Mucosa of rectum (tissue), 2 donors: Measurements from ENCODE around the gene CTR9.

ENCODE experiments used
- H3K27ac ChIP-seq, 2 donors: one replicate each; pipeline ENCODE4 v1.7.0; 2013; ENCODE audit warnings: inconsistent platforms in 2 of 2, low read depth in 2 of 2, low read length in 2 of 2
- H3K27me3 ChIP-seq, 2 donors: one replicate each; pipeline ENCODE4 v1.7.0; 2013; ENCODE audit warnings: low read length in 2 of 2; ENCODE audit not compliant: control insufficient read depth in 2 of 2, insufficient read depth in 2 of 2
- H3K36me3 ChIP-seq, 2 donors: one replicate each; pipeline ENCODE4 v1.7.0; 2013; ENCODE audit warnings: low read length in 2 of 2; ENCODE audit not compliant: control insufficient read depth in 2 of 2, insufficient read depth in 2 of 2
- H3K4me1 ChIP-seq, 2 donors: one replicate each; pipeline ENCODE4 v1.7.0; 2013; ENCODE audit warnings: low read length in 2 of 2, mild to moderate bottlenecking in 1 of 2; ENCODE audit not compliant: control insufficient read depth in 2 of 2, insufficient read depth in 2 of 2
- H3K4me3 ChIP-seq, 2 donors: one replicate each; pipeline ENCODE4 v1.7.0; 2013; ENCODE audit warnings: low read length in 2 of 2
- H3K9ac ChIP-seq, 2 donors: one replicate each; pipeline ENCODE4 v1.7.0; 2013; ENCODE audit warnings: low read length in 2 of 2, low read depth in 1 of 2, mild to moderate bottlenecking in 1 of 2
- H3K9me3 ChIP-seq, 2 donors: one replicate each; pipeline ENCODE4 v1.7.0; 2013; ENCODE audit warnings: low read length in 2 of 2; ENCODE audit not compliant: control insufficient read depth in 2 of 2
- donor health status: healthy.
- donor health status: Normal muscosa, but diverticular disease.

CTR9 gene

GRCh38 chr11:10762185-10762584, 11.1 kb downstream of the CTR9 start:
- H3K9me3 ChIP-seq = no peaks in the 10 kb centered on the region
- H3K27ac ChIP-seq = no peak overlapping the region
- H3K27me3 ChIP-seq = no peaks in the 10 kb centered on the region
- H3K36me3 ChIP-seq = peaks cover 57 to 63% of the 10 kb centered on the region in 2 donors
- H3K4me3 ChIP-seq = no peak overlapping the region
- H3K9ac ChIP-seq = no peak overlapping the region
- no peaks in the 10 kb centered on the region for H3K4me1 ChIP-seq

- Histone ChIP-seq H3K9ac (no peak overlapping the region), H3K4me3 (no peak overlapping the region), H3K9me3 (no peaks in the 10 kb centered on the region), H3K27ac (no peak overlapping the region), H3K27me3 (no peaks in the 10 kb centered on the region), H3K36me3 (peaks cover 58% of the 10 kb centered on the region in 2 donors), H3K4me1 (no peaks in the 10 kb centered on the region)
Observed at GRCh38 chr11:10762913-10763421, 11.9 kb downstream of the CTR9 start.

GRCh38 chr11:10763766-10764165, 12.7 kb downstream of the CTR9 start:
- H3K4me1 ChIP-seq = no peaks in the 10 kb centered on the region
- H3K27ac ChIP-seq = no peak overlapping the region
- H3K9me3 ChIP-seq = no peaks in the 10 kb centered on the region
- H3K36me3 ChIP-seq = peaks cover 52 to 56% of the 10 kb centered on the region in 2 donors
- no peak overlapping the region for H3K4me3 ChIP-seq
- H3K27me3 ChIP-seq = no peaks in the 10 kb centered on the region
- no peak overlapping the region for H3K9ac ChIP-seq

DNA sequence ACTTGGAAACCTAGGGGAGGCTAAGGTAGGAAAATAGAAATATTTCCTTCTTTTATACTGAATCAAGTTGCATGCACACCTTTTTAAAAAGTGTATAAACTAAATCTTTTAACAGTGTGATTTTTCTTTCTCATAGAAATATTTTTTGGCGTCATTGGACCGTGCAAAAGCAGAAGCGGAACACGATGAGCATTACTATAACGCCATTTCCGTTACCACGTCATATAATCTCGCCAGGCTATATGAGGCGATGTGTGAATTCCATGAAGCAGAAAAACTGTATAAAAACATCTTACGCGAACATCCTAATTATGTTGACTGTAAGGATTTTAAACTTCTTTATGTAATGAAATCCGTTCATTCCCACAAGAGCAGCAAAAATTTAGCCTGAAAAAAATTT, 13.4 kb downstream of the CTR9 start:
- Histone ChIP-seq H3K4me1 (no peaks in the 10 kb centered on the region), H3K36me3 (peaks cover 51 to 58% of the 10 kb centered on the region in 2 donors), H3K4me3 (no peak overlapping the region), H3K27ac (no peak overlapping the region), H3K9ac (no peak overlapping the region), H3K9me3 (no peaks in the 10 kb centered on the region), H3K27me3 (no peaks in the 10 kb centered on the region)

DNA sequence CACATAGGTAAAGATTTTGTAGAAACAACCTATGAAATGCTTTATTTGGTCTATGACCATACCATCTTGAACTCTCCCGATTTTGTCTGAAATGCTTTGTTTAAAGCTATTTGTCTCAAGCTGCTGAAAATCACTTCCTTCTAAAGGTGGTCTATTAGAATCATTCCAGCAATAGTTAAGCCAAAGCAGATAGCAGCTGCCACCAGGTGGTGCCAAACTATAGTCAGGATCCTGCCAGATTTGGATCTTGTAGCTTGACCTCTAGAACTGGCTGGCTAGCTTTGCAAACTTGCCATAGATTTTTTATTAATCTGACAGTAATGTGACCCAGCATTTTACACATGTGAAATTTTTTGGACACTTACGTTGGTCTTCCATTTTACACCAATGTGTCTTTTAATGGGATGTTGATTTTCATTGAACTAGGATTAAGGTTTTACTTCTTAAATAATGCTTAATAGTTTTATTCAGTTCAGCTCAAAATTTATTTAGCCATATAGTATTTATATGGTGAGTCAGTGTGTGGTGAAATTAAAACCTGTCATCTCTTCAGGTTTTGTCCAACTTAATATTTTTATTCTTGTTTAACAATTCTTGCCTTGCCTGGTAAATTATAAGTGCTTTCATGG, 19.7 kb downstream of the CTR9 start:
- H3K9ac ChIP-seq = no peak overlapping the region
- no peaks in the 10 kb centered on the region for H3K27me3 ChIP-seq
- peaks cover 68 to 71% of the 10 kb centered on the region in 2 donors for H3K36me3 ChIP-seq
- H3K4me3 ChIP-seq = no peak overlapping the region
- no peaks in the 10 kb centered on the region for H3K9me3 ChIP-seq
- H3K4me1 ChIP-seq = no peaks in the 10 kb centered on the region
- H3K27ac ChIP-seq = no peak overlapping the region

- H3K27me3 ChIP-seq = no peaks in the 10 kb centered on the region
- H3K9me3 ChIP-seq = no peaks in the 10 kb centered on the region
- H3K4me1 ChIP-seq = no peaks in the 10 kb centered on the region
- H3K4me3 ChIP-seq = no peak overlapping the region
- no peak overlapping the region for H3K27ac ChIP-seq
- peaks cover 73% of the 10 kb centered on the region in 2 donors for H3K36me3 ChIP-seq
- no peak overlapping the region for H3K9ac ChIP-seq
Observed at GRCh38 chr11:10771457-10771856, 20.4 kb downstream of the CTR9 start.

GRCh38 chr11:10774811-10775210, 23.8 kb downstream of the CTR9 start:
- Histone ChIP-seq H3K4me3 (no peak overlapping the region), H3K27me3 (no peaks in the 10 kb centered on the region), H3K9ac (no peak overlapping the region), H3K9me3 (no peaks in the 10 kb centered on the region), H3K27ac (no peak overlapping the region), H3K4me1 (no peaks in the 10 kb centered on the region), H3K36me3 (peaks cover 71 to 84% of the 10 kb centered on the region in 2 donors)

GRCh38 chr11:10777393-10777793, 26.3 kb downstream of the CTR9 start:
- Histone ChIP-seq H3K9ac (no peak overlapping the region), H3K36me3 (peaks cover 52 to 66% of the 10 kb centered on the region in 2 donors), H3K27me3 (no peaks in the 10 kb centered on the region), H3K9me3 (no peaks in the 10 kb centered on the region), H3K27ac (no peak overlapping the region), H3K4me1 (no peaks in the 10 kb centered on the region), H3K4me3 (no peak overlapping the region)

DNA sequence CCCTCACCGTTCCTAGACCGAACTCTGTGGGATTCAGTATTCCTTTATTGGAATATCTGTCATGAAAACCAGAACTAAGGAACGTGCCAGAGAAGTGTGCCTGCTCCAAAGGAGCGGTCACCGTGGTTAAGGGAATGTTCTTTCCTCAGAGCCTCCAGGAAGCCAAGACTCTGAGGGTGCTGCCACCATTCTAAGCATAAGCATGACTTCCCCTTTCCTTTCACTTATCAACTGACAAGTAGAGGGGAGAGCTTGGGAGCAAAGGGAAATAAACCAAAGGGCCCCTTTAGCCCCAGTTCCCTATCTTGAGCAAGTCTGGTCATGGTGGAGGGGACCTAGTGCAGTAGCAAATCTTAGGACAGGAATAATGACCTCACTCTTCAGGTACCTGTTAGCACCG, 26.8 kb downstream of the CTR9 start:
- Histone ChIP-seq H3K36me3 (peaks cover 48 to 62% of the 10 kb centered on the region in 2 donors), H3K27me3 (no peaks in the 10 kb centered on the region), H3K9ac (no peak overlapping the region), H3K27ac (no peak overlapping the region), H3K4me1 (no peaks in the 10 kb centered on the region), H3K9me3 (no peaks in the 10 kb centered on the region), H3K4me3 (no peak overlapping the region)

GRCh38 chr11:10778217-10778970, 27.3 kb downstream of the CTR9 start:
- Histone ChIP-seq H3K9ac (no peak overlapping the region), H3K36me3 (peaks cover 42 to 56% of the 10 kb centered on the region in 2 donors)

More at GRCh38 chr11:10778217-10778970, 27.3 kb downstream of the CTR9 start:
- H3K27ac ChIP-seq = no peak overlapping the region
- H3K27me3 ChIP-seq = no peaks in the 10 kb centered on the region
- no peak overlapping the region for H3K4me3 ChIP-seq
- no peaks in the 10 kb centered on the region for H3K4me1 ChIP-seq
- no peaks in the 10 kb centered on the region for H3K9me3 ChIP-seq
